Caco-2 (cell line): ENCODE data around the gene KERA. TPM values are rescaled to one million over a fixed set of nuclear protein-coding genes. Genes with fewer than 3 reads are reported as not detected.

ENCODE experiments used
- BruUV-seq: library from RNA; stranded (reverse); fragments of 400-500 nt; replicated peaks from 2 replicates; lab custom pipeline; 2021; lab: Mats Ljungman, UMichigan
- CTCF ChIA-PET: fragments of 300-600 bp; sonication (Branson Sonifier 250); formaldehyde crosslinking; loops from one replicate; lab custom pipeline; 2022; ENCODE audit warnings: antibody characterized with exemption; lab: Charles Lee
- POLR2A ChIA-PET: fragments of 300-600 bp; sonication (Branson Sonifier 250); formaldehyde crosslinking; loops from one replicate; lab custom pipeline; 2022; ENCODE audit warnings: antibody characterized with exemption; lab: Charles Lee
- DNase-seq, 2 experiments: peaks; one replicate each; pipeline versions ENCODE4 v3.0.0 to v3.0.0-alpha.2; 2020 to 2022
- H3K27me3 ChIP-seq: replicated peaks from 2 replicates; pipeline ENCODE4 v1.6.0; 2011; ENCODE audit warnings: low read length; ENCODE audit not compliant: control insufficient read depth, insufficient read depth
- H3K36me3 ChIP-seq: 2 replicates; pipeline ENCODE4 v1.5.1; 2011; ENCODE audit warnings: low read length; ENCODE audit not compliant: control insufficient read depth, insufficient read depth
- H3K4me1 ChIP-seq: fragments of 250-450 bp; sonication (Bioruptor Pico); 2 replicates; pipeline ENCODE4 v1.5.1; 2020; ENCODE audit warnings: mild to moderate bottlenecking
- H3K4me3 ChIP-seq: 2 replicates; pipeline ENCODE4 v1.5.1; 2011; ENCODE audit warnings: low read depth, mild to moderate bottlenecking, control low read depth, low read length
- H3K9me3 ChIP-seq: fragments of 250-450 bp; sonication (Bioruptor Pico); 2 replicates; pipeline ENCODE4 v1.5.1; 2020; ENCODE audit warnings: mild to moderate bottlenecking, moderate library complexity
- H3K27ac Mint-ChIP-seq: one replicate; pipeline ENCODE4 v1.8.0; 2022; ENCODE audit warnings: mixed read lengths; ENCODE audit not compliant: unreplicated experiment
- H3K27me3 Mint-ChIP-seq: one replicate; pipeline ENCODE4 v1.8.0; 2022; ENCODE audit warnings: mixed read lengths; ENCODE audit not compliant: insufficient read depth, unreplicated experiment
- H3K36me3 Mint-ChIP-seq: one replicate; pipeline ENCODE4 v1.8.0; 2022; ENCODE audit warnings: mild to moderate bottlenecking, mixed read lengths; ENCODE audit not compliant: insufficient read depth, unreplicated experiment
- H3K4me1 Mint-ChIP-seq: one replicate; pipeline ENCODE4 v1.8.0; 2022; ENCODE audit warnings: low read depth, mixed read lengths; ENCODE audit not compliant: unreplicated experiment
- H3K4me3 Mint-ChIP-seq: one replicate; pipeline ENCODE4 v1.8.0; 2022; ENCODE audit warnings: mild to moderate bottlenecking, moderate library complexity, mixed read lengths; ENCODE audit not compliant: unreplicated experiment
- H3K9me3 Mint-ChIP-seq: one replicate; pipeline ENCODE4 v1.8.0; 2022; ENCODE audit warnings: mixed read lengths; ENCODE audit not compliant: unreplicated experiment
- intact Hi-C: fragments of 100-400 bp; cut with micrococcal nuclease; formaldehyde crosslinking; loops from one replicate; pipeline ENCODE4 v1.10.0; 2022; ENCODE audit not compliant: unreplicated experiment
- total RNA-seq: library from RNA; stranded (reverse); gene quantifications from 2 replicates; pipeline ENCODE4 v1.2.3, GENCODE V29; 2022
- TF ChIP-seq, protein P1 (sequence below), 2 experiments: fragments of 200-600 bp in 1 of 2; IDR thresholded peaks; 1 replicate in 1 of 2; 2 replicates in 1 of 2; pipeline versions ENCODE4 v1.5.1 to v1.8.0; 2011 to 2022; ENCODE audit warnings: antibody characterized with exemption in 1 of 2, control low read depth in 1 of 2, inconsistent platforms in 1 of 2, low read depth in 1 of 2, low read length in 1 of 2, mild to moderate bottlenecking in 1 of 2, moderate library complexity in 1 of 2; ENCODE audit not compliant: insufficient read depth in 1 of 2, severe bottlenecking in 1 of 2, unreplicated experiment in 1 of 2

Gene KERA
- total RNA-seq, 1 experiment from 2014 or later, result not detected

GRCh38 chr12:91074851-91075250 is 17.0 kb upstream of the KERA start:
- POLR2A ChIA-PET, result no interaction called here
- Histone ChIP-seq H3K9me3 (no peaks in the 10 kb centered on the region), H3K4me1 (peaks cover 29% of the 10 kb centered on the region), H3K36me3 (no peaks in the 10 kb centered on the region), H3K4me3 (no peak overlapping the region), H3K27me3 (no peaks in the 10 kb centered on the region)
- DNase-seq, result no peak
- H3K9me3 Mint-ChIP-seq, result peaks cover 10% of the 10 kb centered on the region
- no peaks in the 10 kb centered on the region for H3K36me3 Mint-ChIP-seq
- no peak overlapping the region for H3K27ac Mint-ChIP-seq
- TF ChIP-seq, protein P1, sequence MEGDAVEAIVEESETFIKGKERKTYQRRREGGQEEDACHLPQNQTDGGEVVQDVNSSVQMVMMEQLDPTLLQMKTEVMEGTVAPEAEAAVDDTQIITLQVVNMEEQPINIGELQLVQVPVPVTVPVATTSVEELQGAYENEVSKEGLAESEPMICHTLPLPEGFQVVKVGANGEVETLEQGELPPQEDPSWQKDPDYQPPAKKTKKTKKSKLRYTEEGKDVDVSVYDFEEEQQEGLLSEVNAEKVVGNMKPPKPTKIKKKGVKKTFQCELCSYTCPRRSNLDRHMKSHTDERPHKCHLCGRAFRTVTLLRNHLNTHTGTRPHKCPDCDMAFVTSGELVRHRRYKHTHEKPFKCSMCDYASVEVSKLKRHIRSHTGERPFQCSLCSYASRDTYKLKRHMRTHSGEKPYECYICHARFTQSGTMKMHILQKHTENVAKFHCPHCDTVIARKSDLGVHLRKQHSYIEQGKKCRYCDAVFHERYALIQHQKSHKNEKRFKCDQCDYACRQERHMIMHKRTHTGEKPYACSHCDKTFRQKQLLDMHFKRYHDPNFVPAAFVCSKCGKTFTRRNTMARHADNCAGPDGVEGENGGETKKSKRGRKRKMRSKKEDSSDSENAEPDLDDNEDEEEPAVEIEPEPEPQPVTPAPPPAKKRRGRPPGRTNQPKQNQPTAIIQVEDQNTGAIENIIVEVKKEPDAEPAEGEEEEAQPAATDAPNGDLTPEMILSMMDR (IDR thresholded peaks at IDR 0.05; ENCODE audit: insufficient read depth in 1 of 2, low read depth in 1 of 2, low read length in 1 of 2, severe bottlenecking in 1 of 2, unreplicated experiment in 1 of 2), result no peak
- H3K4me1 Mint-ChIP-seq, result peaks cover 36% of the 10 kb centered on the region
- intact Hi-C loops, result no loop called here
- no TSS peak for BruUV-seq
- CTCF ChIA-PET, result no interaction called here
- H3K27me3 Mint-ChIP-seq, result no peaks in the 10 kb centered on the region
- no peak overlapping the region for H3K4me3 Mint-ChIP-seq

DNA sequence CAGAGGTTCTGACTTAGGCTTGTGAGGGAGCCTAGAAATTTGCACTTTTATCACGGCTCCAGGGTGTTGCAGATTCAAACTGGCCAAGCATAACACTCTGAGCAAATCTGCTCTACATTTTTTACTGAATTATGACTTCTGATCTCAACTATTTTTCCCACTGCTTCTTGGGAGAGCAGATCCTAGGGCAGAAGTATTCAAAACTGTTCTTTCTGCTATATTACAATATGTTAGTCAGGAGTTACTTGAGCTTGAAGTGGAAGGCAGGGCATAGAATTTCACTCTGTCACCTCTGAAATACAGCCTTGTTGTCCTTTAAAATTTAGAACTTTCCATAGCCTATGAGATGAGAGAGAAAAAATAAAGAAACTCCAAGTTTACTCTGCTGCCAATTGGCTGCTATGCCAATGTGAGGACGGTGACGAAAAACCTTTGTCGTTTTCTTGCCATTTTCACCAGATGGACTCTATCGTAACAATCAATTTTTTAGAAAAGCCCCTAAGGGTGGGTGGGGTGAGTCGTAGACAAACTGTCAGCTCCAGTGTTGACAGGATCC is 16.4 kb upstream of the KERA start:
- Mint-ChIP-seq H3K4me3 (no peak overlapping the region), H3K27ac (no peak overlapping the region), H3K27me3 (no peaks in the 10 kb centered on the region), H3K4me1 (peaks cover 36% of the 10 kb centered on the region), H3K36me3 (no peaks in the 10 kb centered on the region), H3K9me3 (peaks cover 10% of the 10 kb centered on the region)
- no peaks in the 10 kb centered on the region for H3K9me3 ChIP-seq
- TF ChIP-seq, protein P1 (IDR thresholded peaks at IDR 0.05; ENCODE audit: insufficient read depth in 1 of 2, low read depth in 1 of 2, low read length in 1 of 2, severe bottlenecking in 1 of 2, unreplicated experiment in 1 of 2), result no peak
- no TSS peak for BruUV-seq
- CTCF ChIA-PET, result no interaction called here
- DNase-seq, result no peak
- peaks cover 29% of the 10 kb centered on the region for H3K4me1 ChIP-seq
- intact Hi-C loops, result no loop called here
- H3K4me3 ChIP-seq, result no peak overlapping the region
- H3K36me3 ChIP-seq, result no peaks in the 10 kb centered on the region
- POLR2A ChIA-PET, result no interaction called here
- no peaks in the 10 kb centered on the region for H3K27me3 ChIP-seq

- no peak for DNase-seq
- Mint-ChIP-seq H3K4me1 (peaks cover 30% of the 10 kb centered on the region), H3K27ac (no peak overlapping the region), H3K4me3 (no peak overlapping the region), H3K27me3 (no peaks in the 10 kb centered on the region), H3K36me3 (no peaks in the 10 kb centered on the region), H3K9me3 (peaks cover 10% of the 10 kb centered on the region)
- peaks cover 22% of the 10 kb centered on the region for H3K4me1 ChIP-seq
- H3K4me3 ChIP-seq, result no peak overlapping the region
- no TSS peak for BruUV-seq
- intact Hi-C loops, result no loop called here
- H3K36me3 ChIP-seq, result no peaks in the 10 kb centered on the region
- TF ChIP-seq, protein P1 (IDR thresholded peaks at IDR 0.05; ENCODE audit: insufficient read depth in 1 of 2, low read depth in 1 of 2, low read length in 1 of 2, severe bottlenecking in 1 of 2, unreplicated experiment in 1 of 2), result no peak
- no peaks in the 10 kb centered on the region for H3K27me3 ChIP-seq
- CTCF ChIA-PET, result no interaction called here
- POLR2A ChIA-PET, result no interaction called here
- no peaks in the 10 kb centered on the region for H3K9me3 ChIP-seq
Measured at GRCh38 chr12:91073426-91073825, 15.6 kb upstream of the KERA start.
